G401 (cell line): ENCODE data around the gene CFAP299. TPM values are rescaled to one million over a fixed set of nuclear protein-coding genes. Genes with fewer than 3 reads are reported as not detected.

Source experiments
- DNase-seq: peaks from one replicate; pipeline ENCODE4 v3.0.0-alpha.2; 2015; ENCODE audit warnings: low spot score
- in situ Hi-C: cut with HindIII; loops from 2 replicates; pipeline ENCODE4 v1.10.0; 2016; ENCODE audit warnings: low sequenced_read_pairs, mixed read lengths
- total RNA-seq: library from RNA; depleted of rRNA; stranded (reverse); fragments of >200 nt; shearing (Covaris generic); gene quantifications from 2 replicates; pipeline ENCODE4 v1.2.3, GENCODE V29; 2014

Gene CFAP299
- total RNA-seq, 1 experiment from 2014 or later = 0.14 TPM

DNA sequence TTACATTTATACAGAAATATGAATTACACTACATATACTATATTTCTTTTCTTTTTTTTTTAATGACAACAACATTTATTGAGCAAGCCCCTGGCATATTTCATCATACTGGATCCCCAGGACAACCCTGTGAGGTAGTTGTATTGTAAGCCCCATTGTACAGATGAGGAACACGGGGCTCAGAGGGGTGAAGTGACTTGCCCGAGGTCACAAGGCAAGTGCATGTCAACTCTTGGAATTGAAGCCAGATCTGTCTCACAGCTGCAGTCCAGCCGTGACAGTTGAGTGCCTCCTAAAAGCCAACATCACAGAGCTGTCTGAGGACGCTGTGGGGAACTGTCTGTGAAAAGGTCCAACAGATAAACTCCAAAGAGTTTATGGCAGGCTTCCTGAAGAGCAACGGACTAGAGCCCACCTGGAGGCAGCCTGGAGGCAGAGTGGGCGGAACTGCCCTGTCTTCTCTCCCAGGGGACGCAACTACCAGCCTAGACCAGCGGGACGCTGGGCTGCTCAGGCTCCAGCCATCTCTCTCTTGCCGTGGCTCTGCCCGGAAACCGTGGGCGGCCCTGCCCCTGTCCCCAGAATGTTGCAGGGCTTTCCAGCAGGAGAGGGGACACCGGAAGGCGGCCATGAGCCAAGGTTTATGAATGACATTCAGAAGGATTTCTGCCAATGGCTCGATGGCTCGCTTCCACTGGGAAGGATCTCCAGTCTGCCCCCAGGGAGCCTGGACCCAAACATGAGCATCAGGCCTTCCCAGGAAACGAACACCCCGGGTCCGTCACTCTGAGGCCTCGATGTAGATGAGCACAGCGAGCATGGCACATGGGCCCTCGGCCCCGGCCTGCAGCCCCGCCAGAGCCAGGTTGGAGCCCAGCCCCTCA is 50.1 kb downstream of the CFAP299 start:
- in situ Hi-C loops = no loop called here
- DNase-seq = no peak

DNA sequence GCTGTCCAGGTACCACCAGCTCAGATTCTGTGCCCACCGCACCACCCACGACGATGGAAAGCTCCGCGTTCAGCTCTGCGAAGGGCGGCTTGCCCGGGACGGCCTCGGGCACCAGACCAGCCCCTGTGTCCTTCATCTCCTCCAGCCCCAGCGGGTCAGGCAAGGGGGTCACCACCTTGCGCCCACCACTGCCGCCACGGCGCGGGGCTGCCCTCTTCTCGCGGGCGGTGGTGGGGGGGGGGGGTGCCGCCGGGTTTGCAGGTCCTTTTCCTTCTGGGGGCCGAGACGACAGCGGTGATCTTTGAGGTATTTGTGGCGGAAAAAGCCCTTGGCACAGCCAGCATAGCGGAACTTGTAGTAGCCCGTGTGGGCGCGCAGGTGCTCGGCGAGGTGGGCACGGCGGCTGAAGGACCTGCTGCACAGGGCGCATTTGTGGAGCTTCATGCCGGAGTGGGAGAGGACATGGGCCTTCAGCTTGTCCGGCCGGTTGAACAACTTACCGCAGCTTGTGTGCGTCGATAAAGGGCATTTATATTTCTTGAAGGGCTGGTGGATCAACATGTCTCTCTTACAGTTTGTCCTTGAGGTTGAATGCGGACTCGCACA is 50.9 kb downstream of the CFAP299 start:
- no peak for DNase-seq
- in situ Hi-C loops = no loop called here

DNA sequence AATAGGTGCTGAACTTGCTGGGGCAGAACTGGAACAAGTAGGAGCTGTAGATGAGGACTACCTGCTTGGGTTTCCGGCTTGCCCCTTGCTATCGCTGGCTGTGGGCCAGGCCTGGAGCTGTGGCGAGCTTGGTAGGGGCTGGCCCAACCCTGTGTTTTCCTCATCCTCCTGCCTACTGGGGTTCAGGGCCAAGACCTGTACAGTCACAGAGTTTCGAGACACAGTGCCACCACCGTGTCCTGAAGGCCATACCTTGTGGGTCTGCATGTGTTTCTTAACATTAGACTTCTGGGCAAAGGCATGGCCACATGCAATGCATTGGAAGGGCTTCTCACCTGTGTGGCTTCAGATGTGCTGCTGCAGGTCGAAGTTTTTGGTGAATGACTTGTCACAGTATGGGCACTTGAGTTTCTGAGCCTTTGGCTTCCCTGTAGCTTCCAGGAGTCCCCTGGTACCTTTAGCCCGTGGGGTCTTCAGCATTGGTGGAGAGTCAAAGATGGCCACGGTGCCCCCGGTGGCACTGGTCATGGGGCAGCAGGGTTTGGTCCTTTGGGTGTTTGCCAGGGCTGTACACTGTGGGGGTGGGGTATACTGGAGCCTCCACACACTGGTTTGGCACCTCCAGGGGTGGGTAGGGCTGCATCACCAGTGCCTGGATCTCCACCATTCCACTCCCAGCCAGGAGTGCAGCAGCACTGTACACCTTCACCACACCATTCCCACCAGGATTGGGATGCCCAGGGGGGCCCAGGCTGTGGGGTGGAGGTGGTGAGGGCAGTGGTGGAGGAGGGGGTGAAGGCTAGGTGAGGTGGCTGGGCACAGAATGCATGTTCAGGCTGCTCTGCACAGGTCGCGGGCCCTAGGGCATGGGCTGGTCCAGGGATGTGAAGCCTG is 52.1 kb downstream of the CFAP299 start:
- DNase-seq = no peak
- in situ Hi-C loops = no loop called here

DNA sequence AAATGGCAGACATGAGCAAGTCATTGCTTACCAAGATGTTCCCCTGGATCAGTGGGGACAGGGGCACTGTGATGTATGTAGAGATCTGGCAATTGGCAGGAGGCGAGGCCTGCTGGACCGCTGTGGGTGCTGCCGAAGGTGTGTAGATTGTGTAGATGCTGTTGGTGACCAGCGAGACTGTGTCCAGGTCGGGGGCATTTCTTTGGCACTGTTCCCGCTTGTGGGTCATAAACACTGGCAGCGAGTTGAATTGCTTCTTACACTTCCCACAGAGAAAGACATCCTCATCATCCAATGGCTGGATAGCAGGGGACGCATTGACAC is 52.7 kb downstream of the CFAP299 start:
- in situ Hi-C loops = no loop called here
- no peak for DNase-seq

DNA sequence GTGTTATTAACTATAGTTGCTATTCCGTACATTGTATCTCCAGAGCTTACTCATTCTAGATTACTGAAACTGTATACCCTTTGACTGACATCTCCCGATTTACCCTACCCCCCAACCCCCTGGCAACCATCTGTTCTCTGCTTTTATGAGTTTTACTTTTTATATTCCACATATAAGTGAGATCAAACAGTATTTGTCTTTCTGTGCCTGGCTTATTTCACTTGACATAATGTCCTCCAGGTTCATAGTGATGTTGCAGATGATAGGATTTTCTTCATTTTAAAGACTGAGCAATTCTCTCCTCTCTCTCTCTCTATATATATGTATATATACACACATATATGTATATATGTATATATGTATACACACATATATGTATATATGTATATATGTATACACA is 54.6 kb downstream of the CFAP299 start:
- DNase-seq = no peak
- in situ Hi-C loops = no loop called here

DNA sequence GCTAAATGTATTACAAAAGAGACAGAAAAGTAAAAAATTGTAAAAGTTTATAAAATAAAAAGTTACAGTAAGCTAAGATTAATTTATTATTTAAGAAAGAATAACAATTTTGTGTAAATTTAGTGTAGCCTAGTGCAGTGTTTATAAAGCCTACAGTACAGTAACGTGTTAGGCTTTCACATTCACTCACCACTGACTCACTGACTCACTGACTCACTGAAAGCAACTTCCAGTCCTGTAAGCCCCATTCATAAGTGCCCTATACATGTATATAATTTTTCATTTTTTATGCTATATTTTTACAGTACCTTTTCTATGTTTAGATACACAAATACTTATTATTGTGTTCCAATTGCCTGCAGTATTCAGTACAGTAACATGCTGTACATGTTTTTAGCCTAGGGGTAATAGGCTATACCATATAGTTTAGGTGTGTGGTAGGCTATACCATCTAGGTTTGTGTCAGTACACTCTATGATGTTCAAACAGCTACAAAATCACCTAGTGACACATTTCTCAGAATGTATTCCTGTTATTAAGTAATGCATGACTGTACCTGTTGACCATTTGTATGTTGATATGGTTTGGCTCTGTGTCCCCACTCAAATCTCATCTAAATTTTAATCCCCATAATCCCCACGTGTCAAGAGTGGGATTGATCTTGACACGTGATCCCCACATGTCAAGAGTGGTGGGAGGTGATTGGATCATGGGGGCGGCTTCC is 57.9 kb downstream of the CFAP299 start:
- DNase-seq = no peak
- in situ Hi-C loops = no loop called here

DNA sequence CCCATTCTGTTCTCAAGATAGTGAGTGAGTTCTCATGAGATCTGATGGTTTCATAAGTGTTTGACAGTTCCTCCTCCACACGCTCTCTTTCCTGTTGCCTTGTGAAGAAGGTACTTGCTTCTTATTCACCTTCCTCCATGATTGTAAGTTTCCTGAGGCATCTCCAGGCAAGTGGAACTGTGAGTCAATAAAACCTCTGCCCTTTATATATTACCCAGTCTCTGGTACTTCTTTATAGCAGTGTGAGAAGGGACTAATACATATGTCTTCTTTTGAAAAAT is 58.4 kb downstream of the CFAP299 start:
- in situ Hi-C loops = no loop called here
- DNase-seq = no peak

DNA sequence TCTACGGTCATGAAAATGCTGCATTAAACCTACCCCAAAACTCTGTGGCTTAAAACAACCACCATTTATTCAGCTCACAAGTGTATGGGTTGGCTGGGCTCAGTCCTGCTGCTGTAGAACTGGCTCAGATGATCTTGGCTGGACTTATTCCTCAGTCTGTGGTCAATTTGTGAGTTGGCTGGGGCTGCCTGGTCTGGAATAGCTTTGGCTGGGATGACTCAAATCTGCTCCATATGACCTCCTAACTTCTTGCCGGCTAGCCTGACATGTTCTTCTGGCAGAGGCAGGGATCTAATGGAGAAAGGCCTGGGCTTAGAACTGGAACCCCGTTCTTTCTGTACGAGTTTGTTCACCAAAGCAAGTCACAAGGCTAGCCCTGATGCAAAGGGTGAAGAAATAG is 71.7 kb downstream of the CFAP299 start:
- DNase-seq = peak; percentile 90
- in situ Hi-C loops = no loop called here

DNA sequence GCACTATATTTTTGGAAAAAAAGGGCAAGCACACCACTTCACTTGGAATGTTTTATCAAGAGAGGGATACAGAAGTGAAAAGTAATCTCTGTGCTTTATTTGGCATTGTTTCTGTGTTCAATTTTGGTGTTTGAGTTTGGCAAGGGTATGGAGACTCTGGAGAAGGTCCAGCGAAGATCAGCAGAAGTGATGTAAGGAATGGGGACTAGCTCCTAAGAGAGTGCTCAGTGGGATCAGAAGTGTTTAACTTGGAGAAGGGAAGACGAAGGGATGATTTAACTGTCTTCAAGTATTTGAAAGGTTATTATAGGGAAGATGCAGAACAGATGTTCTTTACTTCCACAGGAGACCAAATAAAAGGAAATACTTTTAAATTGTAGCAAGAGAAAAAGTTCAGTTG is 74.3 kb downstream of the CFAP299 start:
- DNase-seq = no peak
- in situ Hi-C loops = no loop called here

DNA sequence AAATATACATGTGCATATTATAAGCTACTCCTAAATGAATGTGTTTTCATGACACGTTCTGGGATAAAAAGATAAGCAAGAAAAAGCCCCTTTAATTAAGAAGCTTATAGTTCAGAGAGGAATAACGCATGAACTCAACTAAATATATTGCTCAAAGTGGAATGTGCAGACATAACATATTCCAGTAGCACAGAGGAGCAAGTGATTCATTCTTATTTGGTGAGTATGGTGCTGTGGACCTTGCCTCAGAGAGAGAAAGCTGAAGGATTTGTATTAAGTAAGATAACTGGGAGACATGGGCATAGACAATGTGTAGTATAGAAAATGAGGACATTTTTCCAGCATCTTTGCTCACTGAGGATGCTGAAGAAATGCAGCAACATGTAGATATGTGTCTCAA is 76.8 kb downstream of the CFAP299 start:
- in situ Hi-C loops = no loop called here
- no peak for DNase-seq

DNA sequence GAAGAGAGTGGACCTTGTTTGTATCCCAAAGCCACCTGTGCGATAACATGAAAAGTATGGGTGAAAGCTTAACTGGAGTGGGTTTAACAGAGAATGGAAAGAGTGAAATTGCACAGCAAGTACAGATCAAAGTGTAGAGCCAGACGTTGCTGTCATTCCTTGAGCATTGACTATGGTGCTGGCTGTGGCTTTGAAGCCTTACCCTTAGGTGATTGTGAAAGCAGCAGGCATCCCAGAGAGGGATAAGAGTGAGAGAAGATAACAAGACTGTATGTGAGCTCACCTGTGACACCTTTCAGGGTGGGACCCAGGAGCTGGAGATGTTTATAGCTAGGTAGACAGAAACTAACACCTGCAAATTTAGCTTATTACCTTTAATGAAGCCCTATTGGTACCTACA is 77.6 kb downstream of the CFAP299 start:
- in situ Hi-C loops = no loop called here
- DNase-seq = no peak

DNA sequence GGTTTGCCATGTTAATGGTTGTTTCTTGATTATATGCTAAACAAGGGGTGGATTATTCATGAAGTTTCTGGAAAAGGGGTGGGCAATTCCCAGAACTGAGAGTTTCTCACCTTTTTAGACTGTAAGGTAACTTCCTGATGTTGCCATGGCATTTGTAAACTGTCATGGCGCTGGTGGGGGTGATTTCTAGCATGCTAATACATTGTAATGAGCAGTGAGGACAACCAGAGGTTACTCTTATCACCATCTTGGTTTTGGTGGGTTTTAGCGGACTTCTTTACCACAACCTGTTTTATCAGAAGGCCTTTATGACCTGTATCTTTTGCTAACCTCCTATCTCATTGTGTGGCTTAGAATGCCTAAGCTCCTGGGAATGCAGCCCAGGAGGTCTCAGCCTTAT is 81.5 kb downstream of the CFAP299 start:
- in situ Hi-C loops = no loop called here
- no peak for DNase-seq

DNA sequence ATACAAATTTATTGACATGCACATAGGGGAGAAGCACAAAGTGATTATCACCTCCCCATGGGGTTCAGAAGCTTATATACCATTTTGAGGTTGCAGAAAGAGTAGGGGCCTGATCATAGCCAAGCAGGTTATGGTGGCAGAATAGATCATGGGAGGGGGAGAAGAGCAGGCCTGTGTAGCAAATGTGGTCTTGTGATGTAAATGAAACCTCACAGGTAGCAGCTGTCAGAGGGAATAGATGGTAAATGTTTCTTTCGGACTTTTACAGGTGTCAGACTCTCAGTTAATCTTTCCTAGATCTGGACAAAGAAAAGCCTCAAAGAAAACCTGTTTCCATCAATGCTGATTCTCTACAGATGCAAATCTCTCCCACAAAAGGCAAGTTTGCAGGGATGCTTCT is 84.4 kb downstream of the CFAP299 start:
- in situ Hi-C loops = no loop called here
- DNase-seq = no peak

DNA sequence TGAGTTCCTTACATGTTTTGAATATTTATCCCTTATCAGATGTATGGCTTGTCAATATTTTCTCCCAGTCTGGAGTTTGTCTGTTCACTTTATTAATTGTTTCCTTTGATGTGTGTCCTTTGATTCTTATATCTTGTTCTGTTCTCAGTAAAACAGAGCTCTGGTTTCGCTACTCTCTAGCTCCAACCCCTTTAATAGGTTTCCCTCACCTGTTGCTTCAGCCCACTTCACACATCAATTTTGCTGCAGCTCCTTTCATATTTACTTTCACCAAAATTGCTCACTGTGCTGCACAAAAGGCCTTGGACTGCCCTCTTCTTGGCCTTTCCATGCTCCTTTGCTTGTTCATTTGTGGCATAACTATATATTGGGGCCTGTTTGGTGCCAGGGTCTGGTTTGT is 85.1 kb downstream of the CFAP299 start:
- in situ Hi-C loops = no loop called here
- no peak for DNase-seq

DNA sequence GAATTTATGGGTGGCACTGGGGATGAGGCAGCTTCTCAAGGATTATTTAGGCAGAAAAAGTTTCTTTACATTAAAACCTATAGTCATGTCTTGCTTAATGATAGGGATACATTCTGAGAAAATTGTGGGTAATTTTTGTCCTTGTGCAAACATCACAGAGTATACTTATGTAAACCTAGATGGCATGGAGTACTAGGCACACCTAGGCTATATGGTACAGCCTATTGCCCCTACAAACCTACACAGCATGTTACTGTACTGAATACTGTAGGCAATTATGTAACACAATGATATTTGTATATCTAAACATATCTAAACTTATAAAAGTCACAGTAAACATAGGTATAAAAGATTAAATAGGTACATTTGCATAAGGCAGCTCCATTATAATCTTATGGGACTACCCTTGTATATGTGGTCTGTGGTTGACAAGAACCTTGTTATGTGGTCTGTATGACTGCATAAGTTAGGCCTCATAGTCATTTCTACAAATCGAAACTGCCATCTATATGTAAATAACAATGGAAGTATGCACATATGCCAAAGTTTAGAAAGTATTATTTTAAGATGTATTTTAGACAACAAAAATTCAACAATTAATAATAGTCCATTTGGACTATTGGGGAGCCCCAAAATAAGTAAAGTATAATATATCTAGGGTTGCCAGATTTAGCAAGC is 87.3 kb downstream of the CFAP299 start:
- in situ Hi-C loops = no loop called here
- DNase-seq = no peak

DNA sequence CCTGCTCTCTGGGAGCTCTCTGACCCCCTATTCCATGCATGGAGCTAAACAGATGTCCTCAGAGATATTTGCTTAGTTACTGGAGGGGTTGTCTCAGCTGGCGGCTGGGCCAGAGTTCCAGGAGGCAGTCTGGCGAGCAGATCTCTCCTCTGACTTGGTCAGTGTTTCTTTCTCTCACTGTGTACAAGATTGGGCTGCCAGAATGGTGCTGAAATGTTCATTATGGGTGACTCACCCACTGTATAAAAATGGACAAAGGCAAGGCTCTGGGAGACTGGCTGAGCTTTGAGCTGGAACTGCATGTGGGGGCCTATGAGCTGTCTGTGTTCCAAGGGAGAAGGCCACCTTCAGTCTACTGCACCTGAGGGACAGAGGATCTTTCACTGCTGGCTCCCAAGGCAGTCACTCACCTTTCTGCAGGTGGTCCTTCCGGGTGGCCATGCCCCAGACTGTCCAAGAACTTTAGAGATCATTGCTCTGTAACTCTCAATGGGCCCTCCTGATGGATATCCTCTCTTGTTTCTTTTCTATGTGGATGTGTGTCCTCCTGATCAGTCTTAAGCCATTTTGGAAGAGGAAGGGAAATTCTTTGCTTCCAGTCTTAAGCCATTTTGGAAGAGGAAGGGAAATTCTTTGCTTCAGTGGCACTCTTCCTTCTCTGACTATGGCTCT is 88.2 kb downstream of the CFAP299 start:
- no peak for DNase-seq
- in situ Hi-C loops = no loop called here

DNA sequence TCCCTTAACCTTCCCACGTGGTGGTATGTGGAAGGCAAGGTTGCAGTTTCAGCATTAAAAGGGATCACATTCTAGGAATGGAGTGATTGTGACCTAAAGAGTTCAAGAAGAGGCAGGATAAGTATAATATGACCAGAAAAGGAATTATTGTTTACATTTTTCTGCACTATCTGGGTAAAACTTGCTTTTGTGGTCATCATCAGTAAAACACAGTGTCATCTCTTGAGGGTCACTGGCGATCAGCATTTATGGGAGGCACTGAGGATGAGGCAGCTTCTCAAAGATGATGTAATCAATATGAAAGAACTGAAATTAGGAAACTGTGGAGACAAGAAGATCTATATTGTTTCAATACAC is 88.7 kb downstream of the CFAP299 start:
- no peak for DNase-seq
- in situ Hi-C loops = no loop called here

DNA sequence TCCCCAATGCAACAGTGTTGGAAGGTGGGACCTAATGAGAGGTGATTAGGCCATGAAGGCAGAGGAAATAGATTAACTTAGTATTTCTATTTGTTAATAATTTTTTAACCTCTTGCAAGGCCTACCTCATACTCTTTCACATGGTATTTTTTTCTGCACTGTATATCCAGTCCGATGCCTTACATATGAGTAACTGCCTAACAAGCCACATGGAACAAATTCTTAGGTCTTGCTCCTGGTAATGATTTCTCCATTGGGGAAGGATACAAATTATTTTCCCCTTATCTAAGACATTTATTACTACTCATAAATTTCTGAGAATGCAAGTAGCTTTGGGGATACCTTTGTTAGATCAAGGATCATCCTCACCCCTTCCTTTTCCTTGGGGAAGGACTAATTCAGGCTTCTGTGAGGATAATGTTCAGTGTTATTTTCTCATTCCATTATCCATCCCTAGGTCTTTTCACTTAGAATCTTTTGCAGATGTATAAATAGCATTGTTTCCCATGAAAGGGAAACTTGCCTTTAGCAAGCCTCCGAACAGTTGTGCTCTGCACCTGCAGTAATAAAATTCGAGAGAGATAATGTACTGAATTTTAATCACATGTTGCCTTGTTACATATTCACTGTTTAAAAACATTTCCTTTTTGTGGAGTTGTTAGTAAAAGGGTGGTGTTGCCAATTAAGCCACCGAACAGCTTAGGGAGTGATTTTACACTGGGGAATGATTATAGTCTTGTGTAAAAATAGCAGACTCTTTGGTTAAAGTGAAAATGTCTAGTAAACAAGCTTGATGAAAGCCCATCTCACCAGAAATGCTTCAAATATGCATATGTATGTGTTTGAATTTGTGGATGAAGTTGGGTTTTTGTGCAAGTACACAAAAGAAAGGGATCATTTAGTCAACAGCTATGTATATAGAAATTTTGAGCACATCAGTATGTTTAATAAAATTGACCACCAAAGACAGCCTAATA is 89.9 kb downstream of the CFAP299 start:
- in situ Hi-C loops = no loop called here
- DNase-seq = no peak
